ENCODE data around the gene WDR46. TPM values are rescaled to one million over a fixed set of nuclear protein-coding genes. Genes with fewer than 3 reads are reported as not detected.

The WDR46 gene
- total and polyA plus RNA-seq, 2 of the 13 experiments (the other 11 are each of a cell fraction or from before 2014, with no cell fraction given) = 47.4 to 105 TPM

DNA sequence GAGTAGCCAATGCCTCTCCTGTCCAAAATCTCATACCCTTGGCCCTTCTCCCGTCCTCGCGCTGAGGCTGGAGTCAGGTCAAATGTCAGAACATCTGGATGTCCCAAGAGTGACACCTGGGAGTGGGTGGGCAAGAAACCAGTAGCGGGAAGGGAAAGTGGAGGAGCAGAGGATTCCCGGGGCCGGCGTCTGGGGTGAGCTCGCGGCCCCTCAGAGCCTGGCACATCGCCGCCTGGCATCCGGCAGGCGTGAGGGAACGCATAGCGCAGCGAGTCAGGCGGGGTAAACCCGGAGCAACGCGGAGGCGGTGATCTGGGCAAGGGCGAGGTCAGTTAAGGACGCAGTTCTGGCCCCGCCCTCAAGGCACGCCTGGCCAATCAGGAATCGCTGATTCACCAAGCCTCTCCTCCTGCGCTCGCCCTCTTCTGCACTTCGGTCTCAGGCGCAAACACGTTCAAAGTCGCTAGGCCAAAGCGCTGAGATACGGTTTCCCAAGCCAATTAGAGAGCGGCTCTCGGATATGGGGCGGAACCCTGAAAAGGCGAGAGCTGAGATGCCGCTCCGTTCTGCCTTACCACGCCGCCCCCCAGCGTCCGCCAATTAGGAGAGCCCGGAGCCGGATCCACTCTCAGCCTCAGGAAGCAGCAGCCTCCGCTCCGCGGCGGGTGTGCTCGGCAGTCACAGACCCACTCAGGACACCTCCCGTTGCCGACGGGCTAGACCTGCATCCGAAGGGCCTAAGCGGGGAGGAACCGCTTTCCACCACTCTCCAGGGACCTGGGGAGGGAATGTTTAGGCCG, 39.9 kb downstream of the WDR46 start (continued):
- TF ChIP-seq, protein P1, sequence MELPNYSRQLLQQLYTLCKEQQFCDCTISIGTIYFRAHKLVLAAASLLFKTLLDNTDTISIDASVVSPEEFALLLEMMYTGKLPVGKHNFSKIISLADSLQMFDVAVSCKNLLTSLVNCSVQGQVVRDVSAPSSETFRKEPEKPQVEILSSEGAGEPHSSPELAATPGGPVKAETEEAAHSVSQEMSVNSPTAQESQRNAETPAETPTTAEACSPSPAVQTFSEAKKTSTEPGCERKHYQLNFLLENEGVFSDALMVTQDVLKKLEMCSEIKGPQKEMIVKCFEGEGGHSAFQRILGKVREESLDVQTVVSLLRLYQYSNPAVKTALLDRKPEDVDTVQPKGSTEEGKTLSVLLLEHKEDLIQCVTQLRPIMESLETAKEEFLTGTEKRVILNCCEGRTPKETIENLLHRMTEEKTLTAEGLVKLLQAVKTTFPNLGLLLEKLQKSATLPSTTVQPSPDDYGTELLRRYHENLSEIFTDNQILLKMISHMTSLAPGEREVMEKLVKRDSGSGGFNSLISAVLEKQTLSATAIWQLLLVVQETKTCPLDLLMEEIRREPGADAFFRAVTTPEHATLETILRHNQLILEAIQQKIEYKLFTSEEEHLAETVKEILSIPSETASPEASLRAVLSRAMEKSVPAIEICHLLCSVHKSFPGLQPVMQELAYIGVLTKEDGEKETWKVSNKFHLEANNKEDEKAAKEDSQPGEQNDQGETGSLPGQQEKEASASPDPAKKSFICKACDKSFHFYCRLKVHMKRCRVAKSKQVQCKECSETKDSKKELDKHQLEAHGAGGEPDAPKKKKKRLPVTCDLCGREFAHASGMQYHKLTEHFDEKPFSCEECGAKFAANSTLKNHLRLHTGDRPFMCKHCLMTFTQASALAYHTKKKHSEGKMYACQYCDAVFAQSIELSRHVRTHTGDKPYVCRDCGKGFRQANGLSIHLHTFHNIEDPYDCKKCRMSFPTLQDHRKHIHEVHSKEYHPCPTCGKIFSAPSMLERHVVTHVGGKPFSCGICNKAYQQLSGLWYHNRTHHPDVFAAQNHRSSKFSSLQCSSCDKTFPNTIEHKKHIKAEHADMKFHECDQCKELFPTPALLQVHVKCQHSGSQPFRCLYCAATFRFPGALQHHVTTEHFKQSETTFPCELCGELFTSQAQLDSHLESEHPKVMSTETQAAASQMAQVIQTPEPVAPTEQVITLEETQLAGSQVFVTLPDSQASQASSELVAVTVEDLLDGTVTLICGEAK (IDR thresholded peaks at IDR 0.05) = no peak
- TF ChIP-seq, protein P1 (CRISPR knock-in tag; IDR thresholded peaks at IDR 0.05) = 0 out of 2 replicates have a peak, but pooled peaks have one; percentile 54
- TF ChIP-seq ZFP37 (CRISPR knock-in tag; IDR thresholded peaks at IDR 0.05; ENCODE audit: borderline replicate concordance) (no peak), SYNCRIP (IDR thresholded peaks at IDR 0.05; ENCODE audit: insufficient read depth, low read depth, low read length) (no peak), ZNF264 (CRISPR knock-in tag; IDR thresholded peaks at IDR 0.05) (0 out of 2 replicates have a peak, but pooled peaks have one; percentile 51), KLF6 (CRISPR knock-in tag; IDR thresholded peaks at IDR 0.05) (peak; percentile 77), STAT5B (CRISPR knock-in tag; IDR thresholded peaks at IDR 0.05) (no peak), HNRNPUL1 (IDR thresholded peaks at IDR 0.05; ENCODE audit: low read depth, low read length) (no peak), HOXA5 (CRISPR knock-in tag; IDR thresholded peaks at IDR 0.05) (no peak), ZFP36 (IDR thresholded peaks at IDR 0.05; ENCODE audit: borderline replicate concordance, low read depth, low read length, partially characterized antibody) (no peak), CHD4 (IDR thresholded peaks at IDR 0.05; ENCODE audit: borderline replicate concordance, low read length) (no peak), ZNF605 (CRISPR knock-in tag; IDR thresholded peaks at IDR 0.05) (peak; percentile 90)
- TF ChIP-seq, protein P2, sequence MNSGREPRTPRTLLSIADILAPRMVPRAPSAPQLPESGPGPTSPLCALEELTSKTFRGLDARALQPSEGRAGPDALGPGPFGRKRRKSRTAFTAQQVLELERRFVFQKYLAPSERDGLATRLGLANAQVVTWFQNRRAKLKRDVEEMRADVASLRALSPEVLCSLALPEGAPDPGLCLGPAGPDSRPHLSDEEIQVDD (CRISPR knock-in tag; IDR thresholded peaks at IDR 0.05; ENCODE audit: borderline replicate concordance) = peak; percentile 30; the same call in 1 of the 2 replicates
- TF ChIP-seq, protein P3, sequence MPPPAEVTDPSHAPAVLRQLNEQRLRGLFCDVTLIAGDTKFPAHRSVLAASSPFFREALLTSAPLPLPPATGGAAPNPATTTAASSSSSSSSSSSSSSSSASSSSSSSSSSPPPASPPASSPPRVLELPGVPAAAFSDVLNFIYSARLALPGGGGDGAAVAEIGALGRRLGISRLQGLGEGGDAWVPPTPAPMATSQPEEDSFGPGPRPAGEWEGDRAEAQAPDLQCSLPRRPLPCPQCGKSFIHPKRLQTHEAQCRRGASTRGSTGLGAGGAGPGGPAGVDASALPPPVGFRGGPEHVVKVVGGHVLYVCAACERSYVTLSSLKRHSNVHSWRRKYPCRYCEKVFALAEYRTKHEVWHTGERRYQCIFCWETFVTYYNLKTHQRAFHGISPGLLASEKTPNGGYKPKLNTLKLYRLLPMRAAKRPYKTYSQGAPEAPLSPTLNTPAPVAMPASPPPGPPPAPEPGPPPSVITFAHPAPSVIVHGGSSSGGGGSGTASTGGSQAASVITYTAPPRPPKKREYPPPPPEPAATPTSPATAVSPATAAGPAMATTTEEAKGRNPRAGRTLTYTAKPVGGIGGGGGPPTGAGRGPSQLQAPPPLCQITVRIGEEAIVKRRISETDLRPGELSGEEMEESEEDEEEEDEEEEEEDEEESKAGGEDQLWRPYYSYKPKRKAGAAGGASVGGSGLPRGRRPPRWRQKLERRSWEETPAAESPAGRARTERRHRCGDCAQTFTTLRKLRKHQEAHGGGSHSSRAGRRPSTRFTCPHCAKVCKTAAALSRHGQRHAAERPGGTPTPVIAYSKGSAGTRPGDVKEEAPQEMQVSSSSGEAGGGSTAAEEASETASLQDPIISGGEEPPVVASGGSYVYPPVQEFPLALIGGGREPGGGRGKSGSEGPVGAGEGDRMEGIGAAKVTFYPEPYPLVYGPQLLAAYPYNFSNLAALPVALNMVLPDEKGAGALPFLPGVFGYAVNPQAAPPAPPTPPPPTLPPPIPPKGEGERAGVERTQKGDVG (CRISPR knock-in tag; IDR thresholded peaks at IDR 0.05; ENCODE audit: borderline replicate concordance) = no peak
- TF ChIP-seq, protein P4, sequence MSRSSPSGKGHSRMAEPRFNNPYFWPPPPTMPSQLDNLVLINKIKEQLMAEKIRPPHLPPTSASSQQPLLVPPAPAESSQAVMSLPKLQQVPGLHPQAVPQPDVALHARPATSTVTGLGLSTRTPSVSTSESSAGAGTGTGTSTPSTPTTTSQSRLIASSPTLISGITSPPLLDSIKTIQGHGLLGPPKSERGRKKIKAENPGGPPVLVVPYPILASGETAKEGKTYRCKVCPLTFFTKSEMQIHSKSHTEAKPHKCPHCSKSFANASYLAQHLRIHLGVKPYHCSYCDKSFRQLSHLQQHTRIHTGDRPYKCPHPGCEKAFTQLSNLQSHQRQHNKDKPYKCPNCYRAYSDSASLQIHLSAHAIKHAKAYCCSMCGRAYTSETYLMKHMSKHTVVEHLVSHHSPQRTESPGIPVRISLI (CRISPR knock-in tag; IDR thresholded peaks at IDR 0.05; ENCODE audit: borderline replicate concordance) = no peak
